ENCODE measurements around the gene PLEKHO2. TPM values are rescaled to one million over a fixed set of nuclear protein-coding genes. Genes with fewer than 3 reads are reported as not detected.

The PLEKHO2 gene
- total and polyA plus RNA-seq, 2 donors (not counting 3 experiments of a cell fraction or from before 2014, with no cell fraction given), result 21.9 to 24.9 TPM

DNA sequence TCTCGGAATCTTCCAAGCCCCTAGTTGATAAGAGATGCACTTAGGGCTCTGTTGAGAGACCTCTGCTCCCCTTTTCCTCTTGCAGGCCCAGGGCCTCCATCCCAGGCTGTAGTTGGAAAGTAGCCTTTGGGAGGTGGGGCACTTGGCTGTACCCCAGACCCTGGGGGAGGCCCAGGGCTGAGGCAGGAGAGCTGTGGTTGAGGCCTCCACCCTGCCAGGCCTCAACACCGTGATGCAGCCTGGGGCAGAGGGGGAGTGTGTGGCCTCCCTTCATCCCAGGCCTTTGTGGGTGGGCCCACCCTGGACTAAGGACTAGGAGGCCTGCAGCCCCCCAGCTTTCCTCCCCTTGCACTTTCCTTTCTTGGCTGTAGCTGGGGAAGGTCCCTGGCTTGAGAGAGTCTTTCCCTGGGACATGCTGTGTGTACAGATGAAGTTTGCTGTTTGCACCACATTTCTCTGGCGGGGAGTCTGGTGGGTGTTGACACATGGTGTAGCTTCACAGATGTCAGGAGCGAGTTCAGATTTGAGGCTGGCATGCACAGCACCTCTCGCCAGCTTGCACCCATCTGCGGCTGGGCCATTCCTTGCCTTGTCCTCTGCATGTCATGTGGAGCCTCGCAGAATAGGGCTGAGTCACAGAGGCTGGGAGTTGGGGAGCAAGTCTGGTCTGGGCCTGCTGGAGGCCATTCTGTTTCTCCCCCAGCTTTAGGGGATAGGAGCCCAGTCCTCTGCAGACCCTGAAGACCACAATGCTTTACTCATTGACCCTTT, 13.7 kb downstream of the PLEKHO2 start:
- peaks cover 5 to 25% of the 10 kb centered on the region in 2 experiments for H3K36me3 ChIP-seq (ENCODE audit: control insufficient read depth in 2 of 2, extremely low read depth in 1 of 2, insufficient read depth in 2 of 2, low read length in 2 of 2)
- no peak overlapping the region for H3K4me3 ChIP-seq (replicated peaks in 1 of 3; ENCODE audit: insufficient read depth in 1 of 3, low read depth in 1 of 3, low read length in 3 of 3)
- H3K4me1 ChIP-seq (ENCODE audit: control insufficient read depth, extremely low read depth, insufficient read depth, low read length), result peaks cover 29% of the 10 kb centered on the region
- no TSS peak for BruUV-seq (replicated peaks)
- H3K79me2 ChIP-seq (ENCODE audit: control insufficient read depth, insufficient read depth, low read length), result peaks cover 27% of the 10 kb centered on the region
- intact Hi-C loops (cut with micrococcal nuclease) (loop anchor here (5.0 kb wide), 1 partner anchor 37 kb away; no protein-coding TSS in a partner anchor), dilution Hi-C loops (cut with MboI; ENCODE audit: extremely low pct_ligation_motif_present, low sequenced_read_pairs) (no loop called here)
- H3K4me2 ChIP-seq (ENCODE audit: insufficient read depth, low read length), result no peak overlapping the region
- DNase-seq (ENCODE audit: low read depth, low spot score) (no peak), FAIRE-seq (no peak)
- H2AFZ ChIP-seq (ENCODE audit: low read depth, low read length), result no peak overlapping the region
- POLR2A ChIA-PET, result no interaction called here
- H3K9me1 ChIP-seq (replicated peaks; ENCODE audit: control insufficient read depth, extremely low read depth, insufficient read depth, low read length), result no peaks in the 10 kb centered on the region
- no peaks in the 10 kb centered on the region for H3K27me3 ChIP-seq (ENCODE audit: control insufficient read depth in 2 of 2, insufficient read depth in 2 of 2, low read length in 2 of 2)
- H4K20me1 ChIP-seq (replicated peaks; ENCODE audit: control insufficient read depth, extremely low read depth, insufficient read depth, low read length), result no peaks in the 10 kb centered on the region
- H3K9ac ChIP-seq (replicated peaks; ENCODE audit: extremely low read depth, insufficient read depth, low read length), result no peak overlapping the region
- CTCF ChIA-PET, result interaction anchor here (2.5 kb wide), 1 partner anchor 50 kb away, joined by 15 read pairs; no protein-coding TSS in a partner anchor
- no peak overlapping the region for H3K27ac ChIP-seq (ENCODE audit: insufficient read depth, low read depth, low read length)
- H3K9me3 ChIP-seq (replicated peaks; ENCODE audit: control insufficient read depth, insufficient read depth, low read length), result no peaks in the 10 kb centered on the region
- TF ChIP-seq, protein P1, sequence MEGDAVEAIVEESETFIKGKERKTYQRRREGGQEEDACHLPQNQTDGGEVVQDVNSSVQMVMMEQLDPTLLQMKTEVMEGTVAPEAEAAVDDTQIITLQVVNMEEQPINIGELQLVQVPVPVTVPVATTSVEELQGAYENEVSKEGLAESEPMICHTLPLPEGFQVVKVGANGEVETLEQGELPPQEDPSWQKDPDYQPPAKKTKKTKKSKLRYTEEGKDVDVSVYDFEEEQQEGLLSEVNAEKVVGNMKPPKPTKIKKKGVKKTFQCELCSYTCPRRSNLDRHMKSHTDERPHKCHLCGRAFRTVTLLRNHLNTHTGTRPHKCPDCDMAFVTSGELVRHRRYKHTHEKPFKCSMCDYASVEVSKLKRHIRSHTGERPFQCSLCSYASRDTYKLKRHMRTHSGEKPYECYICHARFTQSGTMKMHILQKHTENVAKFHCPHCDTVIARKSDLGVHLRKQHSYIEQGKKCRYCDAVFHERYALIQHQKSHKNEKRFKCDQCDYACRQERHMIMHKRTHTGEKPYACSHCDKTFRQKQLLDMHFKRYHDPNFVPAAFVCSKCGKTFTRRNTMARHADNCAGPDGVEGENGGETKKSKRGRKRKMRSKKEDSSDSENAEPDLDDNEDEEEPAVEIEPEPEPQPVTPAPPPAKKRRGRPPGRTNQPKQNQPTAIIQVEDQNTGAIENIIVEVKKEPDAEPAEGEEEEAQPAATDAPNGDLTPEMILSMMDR (IDR thresholded peaks at IDR 0.05; ENCODE audit: extremely low read depth in 1 of 2, insufficient read depth in 1 of 2, low read depth in 1 of 2, low read length in 2 of 2), result no peak
- TF ChIP-seq MYC (IDR thresholded peaks at IDR 0.05; ENCODE audit: low read depth, low read length) (no peak), EZH2 (IDR thresholded peaks at IDR 0.05; ENCODE audit: borderline replicate concordance, low read depth, low read length, severe bottlenecking) (no peak)
